ENCODE data around the gene TRPT1.
"Not testable (repeated sequence)": the region's sequence is repeated elsewhere in the genome, so short reads cannot be mapped to it uniquely, and the experiment has no call there.

Gene TRPT1

GRCh38 chr11:64247729-64248531, 21.9 kb upstream of the TRPT1 start:
- Histone ChIP-seq H3K9ac (ENCODE audit: low read length) (peak overlapping the region; percentile 93), H3K36me3 (ENCODE audit: control insufficient read depth, insufficient read depth, low read length, severe bottlenecking) (peaks cover 14% of the 10 kb centered on the region), H3K27me3 (replicated peaks; ENCODE audit: control insufficient read depth, insufficient read depth, low read length) (no peaks in the 10 kb centered on the region), H3K4me1 (ENCODE audit: control insufficient read depth, insufficient read depth, low read length) (peaks cover 37% of the 10 kb centered on the region), H3K4me3 (ENCODE audit: low read length) (peak overlapping the region; percentile 90), H3K9me3 (ENCODE audit: control insufficient read depth, low read length) (no peaks in the 10 kb centered on the region)
- no peak for DNase-seq (ENCODE audit: low read depth)

GRCh38 chr11:64246871-64247728, 21.1 kb upstream of the TRPT1 start, which contains the start of gene PPP1R14B:
PPP1R14B (minus strand) TSS chr11:64246943; CDS start chr11:64246673, 270 bp downstream.
- no peaks in the 10 kb centered on the region for H3K9me3 ChIP-seq (ENCODE audit: control insufficient read depth, low read length)
- peak; percentile 94 for DNase-seq (ENCODE audit: low read depth)
- peaks cover 40% of the 10 kb centered on the region for H3K4me1 ChIP-seq (ENCODE audit: control insufficient read depth, insufficient read depth, low read length)
- H3K4me3 ChIP-seq (ENCODE audit: low read length), result peak within 1 kb of the TSS; percentile 94
- peaks cover 14% of the 10 kb centered on the region for H3K36me3 ChIP-seq (ENCODE audit: control insufficient read depth, insufficient read depth, low read length, severe bottlenecking)
- H3K27me3 ChIP-seq (replicated peaks; ENCODE audit: control insufficient read depth, insufficient read depth, low read length), result no peaks in the 10 kb centered on the region
- H3K9ac ChIP-seq (ENCODE audit: low read length), result peak within 1 kb of the TSS; percentile 98

GRCh38 chr11:64246621-64246870, 20.6 kb upstream of the TRPT1 start:
- peaks cover 38% of the 10 kb centered on the region for H3K4me1 ChIP-seq (ENCODE audit: control insufficient read depth, insufficient read depth, low read length)
- not testable (repeated sequence) for H3K27me3 ChIP-seq (replicated peaks; ENCODE audit: control insufficient read depth, insufficient read depth, low read length); DNase-seq (ENCODE audit: low read depth); H3K9me3 ChIP-seq (ENCODE audit: control insufficient read depth, low read length)
- H3K9ac ChIP-seq (ENCODE audit: low read length), result peak overlapping the region; percentile 98
- H3K36me3 ChIP-seq (ENCODE audit: control insufficient read depth, insufficient read depth, low read length, severe bottlenecking), result peaks cover 14% of the 10 kb centered on the region
- peak overlapping the region; percentile 94 for H3K4me3 ChIP-seq (ENCODE audit: low read length)

- H3K4me3 ChIP-seq (ENCODE audit: low read length), result peak overlapping the region; percentile 94
- peak; percentile 91 for DNase-seq (ENCODE audit: low read depth)
- H3K36me3 ChIP-seq (ENCODE audit: control insufficient read depth, insufficient read depth, low read length, severe bottlenecking), result peaks cover 14% of the 10 kb centered on the region
- no peaks in the 10 kb centered on the region for H3K9me3 ChIP-seq (ENCODE audit: control insufficient read depth, low read length)
- H3K9ac ChIP-seq (ENCODE audit: low read length), result peak overlapping the region; percentile 98
- peaks cover 38% of the 10 kb centered on the region for H3K4me1 ChIP-seq (ENCODE audit: control insufficient read depth, insufficient read depth, low read length)
- H3K27me3 ChIP-seq (replicated peaks; ENCODE audit: control insufficient read depth, insufficient read depth, low read length), result no peaks in the 10 kb centered on the region
Measured at GRCh38 chr11:64245797-64246620, 20.0 kb upstream of the TRPT1 start.

GRCh38 chr11:64245401-64245796, 19.4 kb upstream of the TRPT1 start:
- Histone ChIP-seq H3K36me3 (ENCODE audit: control insufficient read depth, insufficient read depth, low read length, severe bottlenecking) (peaks cover 14% of the 10 kb centered on the region), H3K9ac (ENCODE audit: low read length) (peak overlapping the region; percentile 98), H3K4me3 (ENCODE audit: low read length) (peak overlapping the region; percentile 94), H3K9me3 (ENCODE audit: control insufficient read depth, low read length) (no peaks in the 10 kb centered on the region), H3K27me3 (replicated peaks; ENCODE audit: control insufficient read depth, insufficient read depth, low read length) (no peaks in the 10 kb centered on the region), H3K4me1 (ENCODE audit: control insufficient read depth, insufficient read depth, low read length) (peaks cover 38% of the 10 kb centered on the region)
- no peak for DNase-seq (ENCODE audit: low read depth)

- H3K9ac ChIP-seq (ENCODE audit: low read length), result peak overlapping the region; percentile 98
- DNase-seq (ENCODE audit: low read depth), result no peak
- H3K4me1 ChIP-seq (ENCODE audit: control insufficient read depth, insufficient read depth, low read length), result peaks cover 42% of the 10 kb centered on the region
- no peaks in the 10 kb centered on the region for H3K27me3 ChIP-seq (replicated peaks; ENCODE audit: control insufficient read depth, insufficient read depth, low read length)
- H3K36me3 ChIP-seq (ENCODE audit: control insufficient read depth, insufficient read depth, low read length, severe bottlenecking), result peaks cover 14% of the 10 kb centered on the region
- peak overlapping the region; percentile 94 for H3K4me3 ChIP-seq (ENCODE audit: low read length)
- H3K9me3 ChIP-seq (ENCODE audit: control insufficient read depth, low read length), result no peaks in the 10 kb centered on the region
Measured at GRCh38 chr11:64244966-64245365, 19.0 kb upstream of the TRPT1 start.

GRCh38 chr11:64244107-64244506, 18.1 kb upstream of the TRPT1 start:
- no peak overlapping the region for H3K4me3 ChIP-seq (ENCODE audit: low read length)
- peak overlapping the region; percentile 34 for H3K9ac ChIP-seq (ENCODE audit: low read length)
- H3K36me3 ChIP-seq (ENCODE audit: control insufficient read depth, insufficient read depth, low read length, severe bottlenecking), result peaks cover 14% of the 10 kb centered on the region
- H3K27me3 ChIP-seq (replicated peaks; ENCODE audit: control insufficient read depth, insufficient read depth, low read length), result no peaks in the 10 kb centered on the region
- H3K4me1 ChIP-seq (ENCODE audit: control insufficient read depth, insufficient read depth, low read length), result peaks cover 43% of the 10 kb centered on the region
- DNase-seq (ENCODE audit: low read depth), result no peak
- H3K9me3 ChIP-seq (ENCODE audit: control insufficient read depth, low read length), result no peaks in the 10 kb centered on the region

- no peaks in the 10 kb centered on the region for H3K9me3 ChIP-seq (ENCODE audit: control insufficient read depth, low read length)
- H3K4me3 ChIP-seq (ENCODE audit: low read length), result peak overlapping the region; percentile 90
- peaks cover 43% of the 10 kb centered on the region for H3K4me1 ChIP-seq (ENCODE audit: control insufficient read depth, insufficient read depth, low read length)
- no peak for DNase-seq (ENCODE audit: low read depth)
- peaks cover 21% of the 10 kb centered on the region for H3K36me3 ChIP-seq (ENCODE audit: control insufficient read depth, insufficient read depth, low read length, severe bottlenecking)
- H3K9ac ChIP-seq (ENCODE audit: low read length), result peak overlapping the region; percentile 95
- H3K27me3 ChIP-seq (replicated peaks; ENCODE audit: control insufficient read depth, insufficient read depth, low read length), result no peaks in the 10 kb centered on the region
Measured at GRCh38 chr11:64243236-64243854, 17.4 kb upstream of the TRPT1 start.

- peak overlapping the region; percentile 90 for H3K4me3 ChIP-seq (ENCODE audit: low read length)
- peak overlapping the region; percentile 95 for H3K9ac ChIP-seq (ENCODE audit: low read length)
- peak; percentile 59 for DNase-seq (ENCODE audit: low read depth)
- no peaks in the 10 kb centered on the region for H3K27me3 ChIP-seq (replicated peaks; ENCODE audit: control insufficient read depth, insufficient read depth, low read length)
- H3K9me3 ChIP-seq (ENCODE audit: control insufficient read depth, low read length), result no peaks in the 10 kb centered on the region
- H3K4me1 ChIP-seq (ENCODE audit: control insufficient read depth, insufficient read depth, low read length), result peaks cover 35% of the 10 kb centered on the region
- H3K36me3 ChIP-seq (ENCODE audit: control insufficient read depth, insufficient read depth, low read length, severe bottlenecking), result peaks cover 32% of the 10 kb centered on the region
Measured at GRCh38 chr11:64241491-64242374, 15.7 kb upstream of the TRPT1 start.

GRCh38 chr11:64241241-64241490, 15.2 kb upstream of the TRPT1 start:
- Histone ChIP-seq H3K9me3 (ENCODE audit: control insufficient read depth, low read length) (no peaks in the 10 kb centered on the region), H3K4me3 (ENCODE audit: low read length) (peak overlapping the region; percentile 90), H3K36me3 (ENCODE audit: control insufficient read depth, insufficient read depth, low read length, severe bottlenecking) (peaks cover 32% of the 10 kb centered on the region), H3K9ac (ENCODE audit: low read length) (peak overlapping the region; percentile 96), H3K4me1 (ENCODE audit: control insufficient read depth, insufficient read depth, low read length) (peaks cover 35% of the 10 kb centered on the region), H3K27me3 (replicated peaks; ENCODE audit: control insufficient read depth, insufficient read depth, low read length) (no peaks in the 10 kb centered on the region)
- DNase-seq (ENCODE audit: low read depth), result peak; percentile 100
